Neural progenitor cell (in vitro differentiated cells): ENCODE measurements around the gene ASIC5. TPM values are rescaled to one million over a fixed set of nuclear protein-coding genes. Genes with fewer than 3 reads are reported as not detected.

Experiments
- DNase-seq: peaks from one replicate; pipeline ENCODE4 v3.0.0-alpha.2; 2016; ENCODE audit warnings: low spot score
- H2AFZ ChIP-seq: fragments of 200-600 bp; sonication (generic); replicated peaks from 2 replicates; pipeline ENCODE4 v1.6.1; 2016; ENCODE audit warnings: antibody characterized with exemption
- H3F3A ChIP-seq: fragments of 200-600 bp; sonication (generic); 2 replicates; pipeline ENCODE4 v1.6.1; 2016; ENCODE audit warnings: antibody characterized with exemption, low read depth
- H3K27ac ChIP-seq: fragments of 200-600 bp; sonication (generic); 2 replicates; pipeline ENCODE4 v1.5.1; 2016; ENCODE audit warnings: mild to moderate bottlenecking
- H3K27me3 ChIP-seq: fragments of 200-600 bp; sonication (generic); 2 replicates; pipeline ENCODE4 v1.6.1; 2016; ENCODE audit warnings: mild to moderate bottlenecking, moderate library complexity
- H3K36me3 ChIP-seq: fragments of 200-600 bp; sonication (generic); 2 replicates; pipeline ENCODE4 v1.5.1; 2016
- H3K4me1 ChIP-seq: fragments of 200-600 bp; sonication (generic); 2 replicates; pipeline ENCODE4 v1.6.1; 2016; ENCODE audit warnings: mixed run types
- H3K4me2 ChIP-seq: fragments of 200-600 bp; sonication (generic); 2 replicates; pipeline ENCODE4 v1.6.1; 2016
- H3K4me3 ChIP-seq: fragments of 200-600 bp; sonication (generic); 2 replicates; pipeline ENCODE4 v1.5.1; 2016
- H3K79me2 ChIP-seq: fragments of 200-600 bp; sonication (generic); 2 replicates; pipeline ENCODE4 v1.6.1; 2016; ENCODE audit warnings: low read depth
- H3K9ac ChIP-seq: fragments of 200-600 bp; sonication (generic); 2 replicates; pipeline ENCODE4 v1.6.1; 2016
- H3K9me3 ChIP-seq: fragments of 200-600 bp; sonication (generic); 2 replicates; pipeline ENCODE4 v1.5.1; 2016; ENCODE audit warnings: low read depth
- H4K20me1 ChIP-seq: fragments of 200-600 bp; sonication (generic); 2 replicates; pipeline ENCODE4 v1.6.1; 2016; ENCODE audit warnings: low read depth
- H3K27ac Mint-ChIP-seq: 3 replicates; pipeline ENCODE4 v1.8.0; 2021; ENCODE audit warnings: mixed read lengths
- H3K27me3 Mint-ChIP-seq: 2 replicates; pipeline ENCODE4 v1.8.0; 2022; ENCODE audit warnings: low read depth, mild to moderate bottlenecking, inconsistent platforms, moderate library complexity, mixed read lengths; ENCODE audit not compliant: insufficient read depth
- H3K36me3 Mint-ChIP-seq: 3 replicates; pipeline ENCODE4 v1.8.0; 2021; ENCODE audit warnings: mixed read lengths
- H3K4me1 Mint-ChIP-seq: 3 replicates; pipeline ENCODE4 v1.8.0; 2021; ENCODE audit warnings: mixed read lengths
- H3K4me3 Mint-ChIP-seq: 3 replicates; pipeline ENCODE4 v1.8.0; 2021; ENCODE audit warnings: mild to moderate bottlenecking, moderate library complexity, mixed read lengths
- H3K9me3 Mint-ChIP-seq: 3 replicates; pipeline ENCODE4 v1.8.0; 2020; ENCODE audit warnings: mixed read lengths
- EZH2 ChIP-seq: fragments of 200-600 bp; sonication (generic); IDR thresholded peaks from 2 replicates; pipeline ENCODE4 v1.6.1; 2017; ENCODE audit warnings: antibody characterized with exemption, mild to moderate bottlenecking, moderate library complexity
- EZH2phosphoT487 ChIP-seq: fragments of 200-600 bp; sonication (generic); IDR thresholded peaks from 2 replicates; pipeline ENCODE4 v1.6.1; 2017; ENCODE audit warnings: antibody characterized with exemption
- total RNA-seq: library from RNA; depleted of rRNA; stranded (reverse); fragments of >200 nt; gene quantifications from 2 replicates; pipeline ENCODE4 v1.2.3, GENCODE V29; 2015; ENCODE audit warnings: low replicate concordance
- TF ChIP-seq, protein P1 (sequence below): fragments of 200-600 bp; sonication (generic); IDR thresholded peaks from 2 replicates; pipeline ENCODE4 v1.5.1; 2017; ENCODE audit warnings: antibody characterized with exemption, mild to moderate bottlenecking

ASIC5 gene
- total RNA-seq, 1 donor from 2014 or later: not detected

DNA sequence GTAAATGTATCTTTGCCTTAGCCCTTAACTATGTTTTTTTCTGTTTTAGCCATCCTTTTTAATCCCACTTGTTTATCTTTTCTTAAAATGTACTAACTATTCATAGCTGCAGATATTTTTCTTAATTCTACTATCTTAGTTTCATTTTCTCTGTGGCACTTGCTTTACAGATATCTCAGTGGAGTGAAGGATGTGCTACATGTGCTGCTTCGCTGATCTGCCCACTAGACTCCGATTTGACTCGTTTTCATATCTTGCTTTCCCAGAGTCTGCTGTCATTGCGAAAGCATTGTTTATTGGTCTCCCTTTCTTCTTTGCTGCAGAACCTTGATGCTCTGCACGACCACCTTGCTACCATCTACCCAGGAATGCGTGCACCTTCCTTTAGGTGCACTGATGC is 76.7 kb downstream of the ASIC5 start:
- Histone ChIP-seq H3K27ac (no peak overlapping the region), H3K4me2 (no peak overlapping the region)
- no peak overlapping the region for H3K27ac Mint-ChIP-seq

GRCh38 chr4:155787113-155787710 is 78.9 kb downstream of the ASIC5 start:
- Histone ChIP-seq H3K9ac (no peak overlapping the region), H3K79me2 (no peaks in the 10 kb centered on the region), H3K36me3 (no peaks in the 10 kb centered on the region), H3K4me1 (no peaks in the 10 kb centered on the region), H3K4me3 (no peak overlapping the region), H3K27me3 (no peaks in the 10 kb centered on the region), H3F3A (no peaks in the 10 kb centered on the region), H3K9me3 (no peaks in the 10 kb centered on the region), H3K4me2 (no peak overlapping the region), H4K20me1 (no peaks in the 10 kb centered on the region), H2AFZ (no peak overlapping the region), H3K27ac (no peak overlapping the region)
- Mint-ChIP-seq H3K27ac (no peak overlapping the region), H3K27me3 (no peaks in the 10 kb centered on the region), H3K4me3 (no peak overlapping the region), H3K4me1 (no peaks in the 10 kb centered on the region), H3K36me3 (peaks cover 14% of the 10 kb centered on the region), H3K9me3 (no peaks in the 10 kb centered on the region)
- TF ChIP-seq EZH2: no peak
- TF ChIP-seq, protein P1, sequence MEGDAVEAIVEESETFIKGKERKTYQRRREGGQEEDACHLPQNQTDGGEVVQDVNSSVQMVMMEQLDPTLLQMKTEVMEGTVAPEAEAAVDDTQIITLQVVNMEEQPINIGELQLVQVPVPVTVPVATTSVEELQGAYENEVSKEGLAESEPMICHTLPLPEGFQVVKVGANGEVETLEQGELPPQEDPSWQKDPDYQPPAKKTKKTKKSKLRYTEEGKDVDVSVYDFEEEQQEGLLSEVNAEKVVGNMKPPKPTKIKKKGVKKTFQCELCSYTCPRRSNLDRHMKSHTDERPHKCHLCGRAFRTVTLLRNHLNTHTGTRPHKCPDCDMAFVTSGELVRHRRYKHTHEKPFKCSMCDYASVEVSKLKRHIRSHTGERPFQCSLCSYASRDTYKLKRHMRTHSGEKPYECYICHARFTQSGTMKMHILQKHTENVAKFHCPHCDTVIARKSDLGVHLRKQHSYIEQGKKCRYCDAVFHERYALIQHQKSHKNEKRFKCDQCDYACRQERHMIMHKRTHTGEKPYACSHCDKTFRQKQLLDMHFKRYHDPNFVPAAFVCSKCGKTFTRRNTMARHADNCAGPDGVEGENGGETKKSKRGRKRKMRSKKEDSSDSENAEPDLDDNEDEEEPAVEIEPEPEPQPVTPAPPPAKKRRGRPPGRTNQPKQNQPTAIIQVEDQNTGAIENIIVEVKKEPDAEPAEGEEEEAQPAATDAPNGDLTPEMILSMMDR: peak; percentile 86
- TF ChIP-seq EZH2phosphoT487: no peak
- DNase-seq: peak; percentile 63

More for the DNA sequence above, 76.7 kb downstream of the ASIC5 start:
- H3K27me3 ChIP-seq: no peaks in the 10 kb centered on the region
- no peaks in the 10 kb centered on the region for H3F3A ChIP-seq
- peaks cover 15% of the 10 kb centered on the region for H3K36me3 Mint-ChIP-seq
- H3K4me3 ChIP-seq: no peak overlapping the region
- no peaks in the 10 kb centered on the region for H3K4me1 ChIP-seq
- no peaks in the 10 kb centered on the region for H3K9me3 Mint-ChIP-seq
- no peak overlapping the region for H2AFZ ChIP-seq
- no peak for DNase-seq
- no peaks in the 10 kb centered on the region for H3K4me1 Mint-ChIP-seq
- no peaks in the 10 kb centered on the region for H3K27me3 Mint-ChIP-seq
- no peaks in the 10 kb centered on the region for H3K9me3 ChIP-seq
- no peak overlapping the region for H3K4me3 Mint-ChIP-seq
- no peak for TF ChIP-seq EZH2phosphoT487
- no peaks in the 10 kb centered on the region for H4K20me1 ChIP-seq
- no peaks in the 10 kb centered on the region for H3K79me2 ChIP-seq
- no peak overlapping the region for H3K9ac ChIP-seq
- no peaks in the 10 kb centered on the region for H3K36me3 ChIP-seq

GRCh38 chr4:155785828-155786227 is 80.2 kb downstream of the ASIC5 start:
- H3K36me3 ChIP-seq: no peaks in the 10 kb centered on the region
- Mint-ChIP-seq H3K9me3 (no peaks in the 10 kb centered on the region), H3K27me3 (no peaks in the 10 kb centered on the region), H3K36me3 (peaks cover 13% of the 10 kb centered on the region), H3K4me1 (no peaks in the 10 kb centered on the region), H3K27ac (no peak overlapping the region), H3K4me3 (no peak overlapping the region)
- H4K20me1 ChIP-seq: no peaks in the 10 kb centered on the region
- H3K27ac ChIP-seq: no peak overlapping the region
- H3F3A ChIP-seq: no peaks in the 10 kb centered on the region
- no peaks in the 10 kb centered on the region for H3K79me2 ChIP-seq
- H3K9ac ChIP-seq: no peak overlapping the region
- H3K4me3 ChIP-seq: no peak overlapping the region
- H3K4me1 ChIP-seq: no peaks in the 10 kb centered on the region
- H3K9me3 ChIP-seq: no peaks in the 10 kb centered on the region
- TF ChIP-seq EZH2 (no peak), EZH2phosphoT487 (no peak)
- TF ChIP-seq, protein P1: no peak
- no peak overlapping the region for H3K4me2 ChIP-seq
- no peak for DNase-seq
- H3K27me3 ChIP-seq: no peaks in the 10 kb centered on the region
- H2AFZ ChIP-seq: no peak overlapping the region

DNA sequence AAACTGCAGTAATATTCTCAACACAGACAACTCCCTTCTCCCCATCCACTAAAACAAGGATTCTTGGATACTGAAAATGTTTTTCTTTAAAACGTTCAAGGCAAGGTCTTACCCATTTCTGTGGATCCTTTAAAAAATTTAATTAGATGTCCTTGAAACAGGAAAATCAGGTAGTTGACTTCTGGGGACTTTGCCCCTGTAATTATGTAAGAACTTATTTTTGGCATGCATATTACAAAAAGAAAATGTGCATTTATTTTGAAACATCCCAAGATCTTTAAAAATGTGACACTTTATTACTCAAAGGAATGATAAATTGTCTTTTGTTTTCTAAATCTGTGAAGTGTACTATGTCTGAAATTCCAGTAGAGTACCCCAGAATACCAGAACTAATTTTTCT is 81.4 kb downstream of the ASIC5 start:
- H3K4me3 ChIP-seq: no peak overlapping the region
- H3K27ac ChIP-seq: no peak overlapping the region
- no peak overlapping the region for H2AFZ ChIP-seq
- no peaks in the 10 kb centered on the region for H4K20me1 ChIP-seq
- H3K36me3 ChIP-seq: no peaks in the 10 kb centered on the region
- Mint-ChIP-seq H3K4me1 (no peaks in the 10 kb centered on the region), H3K27ac (no peak overlapping the region), H3K4me3 (no peak overlapping the region), H3K36me3 (peaks cover 13% of the 10 kb centered on the region), H3K9me3 (no peaks in the 10 kb centered on the region), H3K27me3 (no peaks in the 10 kb centered on the region)
- TF ChIP-seq EZH2phosphoT487: no peak
- no peak for TF ChIP-seq EZH2
- TF ChIP-seq, protein P1: no peak
- no peaks in the 10 kb centered on the region for H3K27me3 ChIP-seq
- no peak overlapping the region for H3K4me2 ChIP-seq
- no peaks in the 10 kb centered on the region for H3F3A ChIP-seq
- H3K4me1 ChIP-seq: no peaks in the 10 kb centered on the region
- DNase-seq: no peak
- H3K79me2 ChIP-seq: no peaks in the 10 kb centered on the region
- H3K9me3 ChIP-seq: no peaks in the 10 kb centered on the region
- no peak overlapping the region for H3K9ac ChIP-seq
